Mesenchymal stem cell (in vitro differentiated cells and primary cell): ENCODE measurements around the gene TMEM9B.

Experiments
- DNase-seq: peaks from one replicate; pipeline ENCODE4 v3.0.0-alpha.2; 2013
- H2AFZ ChIP-seq: one replicate; pipeline ENCODE4 v1.6.1; 2013; ENCODE audit warnings: low read depth, mild to moderate bottlenecking, control low read depth, inconsistent platforms, low read length, moderate library complexity
- H2AK5ac ChIP-seq: 2 replicates; pipeline ENCODE4 v1.6.1; 2013; ENCODE audit warnings: low read length, moderate library complexity, mild to moderate bottlenecking, inconsistent platforms; ENCODE audit not compliant: severe bottlenecking
- H2BK120ac ChIP-seq: one replicate; pipeline ENCODE4 v1.6.1; 2013; ENCODE audit warnings: low read depth, mild to moderate bottlenecking, inconsistent platforms, low read length, moderate library complexity
- H2BK12ac ChIP-seq, 2 experiments: one replicate each; pipeline ENCODE4 v1.6.1; 2013; ENCODE audit warnings: inconsistent platforms in 2 of 2, low read length in 2 of 2, mild to moderate bottlenecking in 2 of 2, moderate library complexity in 2 of 2, control low read depth in 1 of 2
- H2BK15ac ChIP-seq: one replicate; pipeline ENCODE4 v1.6.1; 2013; ENCODE audit warnings: mild to moderate bottlenecking, low read depth, inconsistent platforms; ENCODE audit not compliant: poor library complexity, severe bottlenecking
- H2BK5ac ChIP-seq: 2 replicates; pipeline ENCODE4 v1.6.1; 2013; ENCODE audit warnings: low read depth, mild to moderate bottlenecking, low read length, control low read depth, inconsistent platforms; ENCODE audit not compliant: poor library complexity, severe bottlenecking
- H3K14ac ChIP-seq, 2 experiments: one replicate each; pipeline ENCODE4 v1.6.1; 2013; ENCODE audit warnings: inconsistent platforms in 2 of 2, low read length in 2 of 2, control low read depth in 1 of 2, mild to moderate bottlenecking in 1 of 2, moderate library complexity in 1 of 2
- H3K18ac ChIP-seq, 2 experiments: one replicate each; pipeline ENCODE4 v1.6.1; 2013; ENCODE audit warnings: inconsistent platforms in 2 of 2, low read length in 2 of 2, control low read depth in 1 of 2, low read depth in 1 of 2, mild to moderate bottlenecking in 1 of 2
- H3K23ac ChIP-seq, 2 experiments: one replicate each; pipeline ENCODE4 v1.6.1; 2013; ENCODE audit warnings: inconsistent platforms in 2 of 2, low read length in 2 of 2, mild to moderate bottlenecking in 2 of 2, moderate library complexity in 2 of 2, control low read depth in 1 of 2
- H3K27ac ChIP-seq: 2 replicates; pipeline ENCODE4 v1.5.1; 2013; ENCODE audit warnings: mild to moderate bottlenecking, moderate library complexity, low read length, control low read depth, inconsistent platforms; ENCODE audit not compliant: poor library complexity, severe bottlenecking
- H3K27me3 ChIP-seq, 2 experiments: 2 replicates each; pipeline versions ENCODE4 v1.6.1 to v1.7.0; 2013; ENCODE audit warnings: low read length in 2 of 2, mild to moderate bottlenecking in 2 of 2, moderate library complexity in 2 of 2, control low read depth in 1 of 2, inconsistent platforms in 1 of 2; ENCODE audit not compliant: control insufficient read depth in 1 of 2, insufficient read depth in 1 of 2
- H3K36me3 ChIP-seq, 2 experiments: 2 replicates each; pipeline versions ENCODE4 v1.6.1 to v1.7.0; 2013; ENCODE audit warnings: low read length in 2 of 2, control low read depth in 1 of 2, inconsistent platforms in 1 of 2, low read depth in 1 of 2, mild to moderate bottlenecking in 1 of 2; ENCODE audit not compliant: insufficient read depth in 2 of 2, control insufficient read depth in 1 of 2
- H3K4ac ChIP-seq, 2 experiments: one replicate each; pipeline ENCODE4 v1.6.1; 2013; ENCODE audit warnings: inconsistent platforms in 2 of 2, low read length in 2 of 2, mild to moderate bottlenecking in 2 of 2, moderate library complexity in 2 of 2, control low read depth in 1 of 2, low read depth in 1 of 2
- H3K4me1 ChIP-seq: 2 replicates; pipeline ENCODE4 v1.6.1; 2013; ENCODE audit warnings: low read depth, low read length, control low read depth; ENCODE audit not compliant: control insufficient read depth, insufficient read depth
- H3K4me2 ChIP-seq: 2 replicates; pipeline ENCODE4 v1.6.1; 2013; ENCODE audit warnings: low read length, mild to moderate bottlenecking, inconsistent platforms; ENCODE audit not compliant: poor library complexity, severe bottlenecking
- H3K4me3 ChIP-seq, 2 experiments: 2 replicates each; pipeline versions ENCODE4 v1.5.1 to v1.7.0; 2013; ENCODE audit warnings: low read length in 2 of 2, mild to moderate bottlenecking in 2 of 2, control low read depth in 1 of 2, low read depth in 1 of 2; ENCODE audit not compliant: insufficient read depth in 1 of 2
- H3K79me1 ChIP-seq: replicated peaks from 2 replicates; pipeline ENCODE4 v1.6.1; 2013; ENCODE audit warnings: mild to moderate bottlenecking, control low read depth, low read length, inconsistent platforms; ENCODE audit not compliant: poor library complexity, severe bottlenecking
- H3K9ac ChIP-seq: 2 replicates; pipeline ENCODE4 v1.7.0; 2013; ENCODE audit warnings: mild to moderate bottlenecking, low read length, moderate library complexity
- H3K9me3 ChIP-seq: 2 replicates; pipeline ENCODE4 v1.7.0; 2013; ENCODE audit warnings: mild to moderate bottlenecking, low read length; ENCODE audit not compliant: control insufficient read depth
- H4K8ac ChIP-seq: one replicate; pipeline ENCODE4 v1.6.1; 2013; ENCODE audit warnings: inconsistent platforms, mild to moderate bottlenecking, low read length, moderate library complexity
- H4K91ac ChIP-seq: one replicate; pipeline ENCODE4 v1.6.1; 2013; ENCODE audit warnings: mild to moderate bottlenecking, low read length, inconsistent platforms
- WGBS: methylation state at CpG from one replicate; pipeline ENCODE4 v1.1.7; 2013; ENCODE audit warnings: mixed read lengths; 5-methylcytosine and 5-hydroxymethylcytosine counted together

Gene TMEM9B

DNA sequence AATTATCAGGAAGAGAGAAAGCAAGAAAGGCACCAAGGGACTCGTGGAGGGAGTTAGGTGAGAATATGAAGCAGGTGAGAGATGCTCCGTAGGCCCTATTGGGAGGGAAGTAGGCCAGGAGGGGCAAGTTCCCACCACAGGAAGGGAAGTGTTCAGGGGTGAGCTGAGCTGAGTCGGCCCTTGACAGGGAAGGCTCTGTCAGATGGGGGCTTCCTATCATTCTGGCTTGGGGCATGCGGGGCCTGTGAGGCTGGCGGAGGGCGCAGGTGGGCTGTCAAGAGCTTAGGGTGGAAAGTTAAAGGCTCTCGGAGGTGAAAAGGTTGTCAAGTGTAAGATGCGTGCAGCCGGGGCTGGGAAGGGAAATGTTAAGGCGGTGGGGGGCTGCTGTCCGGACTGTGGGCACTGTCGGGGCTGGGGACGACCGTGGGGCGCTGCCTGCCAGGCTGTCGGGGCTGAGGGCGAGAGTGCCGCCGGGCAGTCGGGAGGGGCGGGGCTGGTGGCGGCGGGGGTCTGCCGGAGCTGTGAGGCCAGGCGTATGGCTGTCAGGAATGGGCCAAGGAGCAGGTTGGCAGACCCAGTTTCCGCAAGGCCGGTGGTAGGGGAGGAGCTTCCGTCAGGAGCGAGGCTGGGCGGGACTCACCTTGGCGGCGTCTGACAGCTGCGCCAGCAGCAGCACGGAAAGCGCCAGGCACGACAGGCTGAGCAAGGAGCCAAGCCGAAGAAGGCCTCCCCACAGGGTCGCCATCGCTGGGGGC, 496 bp downstream of the TMEM9B start:
- H3K79me1 ChIP-seq = peaks cover 15% of the 10 kb centered on the region
- DNase-seq = no peak
- H4K8ac ChIP-seq = peak overlapping the region; percentile 99
- peak overlapping the region; percentile 26 for H2BK5ac ChIP-seq
- H3K4ac ChIP-seq = peak overlapping the region; percentile 71 to 78
- peaks cover 0 to 2% of the 10 kb centered on the region in 2 experiments for H3K36me3 ChIP-seq
- H3K14ac ChIP-seq = peak overlapping the region in 1 of 2 experiments; percentile 13
- H3K9me3 ChIP-seq = no peaks in the 10 kb centered on the region
- WGBS = 5% methylated on average over 32 of the region's 39 CpGs
- H3K4me2 ChIP-seq = peak overlapping the region; percentile 95
- H3K4me3 ChIP-seq = peak overlapping the region; percentile 92 to 98
- H2BK15ac ChIP-seq = peak overlapping the region; percentile 94
- peak overlapping the region in 1 of 2 experiments; percentile 33 for H2BK12ac ChIP-seq
- H3K4me1 ChIP-seq = peaks cover 6% of the 10 kb centered on the region
- H2AFZ ChIP-seq = peak overlapping the region; percentile 85
- H3K27me3 ChIP-seq = no peaks in the 10 kb centered on the region
- peak overlapping the region; percentile 52 for H3K27ac ChIP-seq
- H3K9ac ChIP-seq = peak overlapping the region; percentile 98
- H4K91ac ChIP-seq = peak overlapping the region; percentile 87
- H3K18ac ChIP-seq = peak overlapping the region; percentile 71 to 96
- H3K23ac ChIP-seq = no peak overlapping the region
- H2BK120ac ChIP-seq = peak overlapping the region; percentile 30
- H2AK5ac ChIP-seq = no peak overlapping the region

DNA sequence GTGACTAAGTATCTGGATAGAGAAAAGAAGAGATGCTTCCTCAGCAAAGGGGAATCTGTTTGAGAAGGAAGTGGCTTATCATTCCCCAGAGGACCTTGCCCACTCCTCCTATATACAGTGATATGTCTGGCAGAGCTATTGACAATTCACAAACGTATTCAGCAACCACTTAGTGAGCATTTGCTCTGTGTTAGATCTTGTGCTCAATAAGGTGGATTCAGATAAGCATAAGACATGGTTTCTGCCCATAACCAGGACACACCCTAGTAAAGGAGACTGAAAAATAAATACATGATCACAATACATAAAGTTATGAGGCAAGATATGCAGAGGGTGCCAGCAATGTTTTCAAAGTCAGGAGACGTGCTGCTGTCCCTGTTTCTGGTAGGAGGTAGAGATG, 1.4 kb downstream of the TMEM9B start:
- Histone ChIP-seq H3K79me1 (peaks cover 17% of the 10 kb centered on the region), H3K27me3 (no peaks in the 10 kb centered on the region), H2AK5ac (no peak overlapping the region), H2BK120ac (no peak overlapping the region), H3K36me3 (peaks cover 0 to 2% of the 10 kb centered on the region in 2 experiments), H2BK12ac (no peak overlapping the region), H3K4me2 (no peak overlapping the region), H2BK15ac (no peak overlapping the region), H3K18ac (no peak overlapping the region), H3K4me1 (peaks cover 6% of the 10 kb centered on the region), H3K23ac (no peak overlapping the region), H3K9ac (peak overlapping the region; percentile 98), H3K4ac (no peak overlapping the region), H2BK5ac (no peak overlapping the region), H4K8ac (no peak overlapping the region), H4K91ac (no peak overlapping the region), H2AFZ (no peak overlapping the region), H3K9me3 (no peaks in the 10 kb centered on the region), H3K4me3 (peak overlapping the region in 1 of 2 experiments; percentile 98), H3K27ac (no peak overlapping the region), H3K14ac (no peak overlapping the region)
- WGBS = 100% methylated on average over 1 of the region's 2 CpGs
- DNase-seq = no peak

DNA sequence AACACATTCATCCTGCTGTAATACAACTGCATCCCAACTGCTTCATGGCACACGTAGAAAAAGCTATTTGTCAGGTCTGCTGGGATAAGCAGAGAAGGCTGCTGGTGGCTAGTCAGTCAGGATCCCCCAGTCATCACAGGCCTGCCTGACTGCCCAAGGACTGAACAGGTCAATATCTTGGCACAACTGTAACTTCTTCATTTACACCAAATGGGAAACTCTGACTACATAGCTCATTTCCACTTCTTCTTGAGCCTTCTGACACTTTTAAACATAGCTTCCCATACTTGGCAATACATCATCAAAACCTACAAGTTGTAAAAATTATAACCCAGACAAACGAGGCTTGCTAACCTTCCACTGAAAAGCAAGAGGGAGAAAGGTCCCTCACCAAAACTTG, 2.8 kb downstream of the TMEM9B start:
- DNase-seq = no peak
- WGBS = 78% methylated on average over 2 of the region's 2 CpGs
- Histone ChIP-seq H3K4me1 (peaks cover 6% of the 10 kb centered on the region), H2BK15ac (no peak overlapping the region), H2AFZ (no peak overlapping the region), H3K9me3 (no peaks in the 10 kb centered on the region), H2BK12ac (no peak overlapping the region), H3K4me3 (no peak overlapping the region), H3K27ac (no peak overlapping the region), H4K8ac (no peak overlapping the region), H3K79me1 (peaks cover 17% of the 10 kb centered on the region), H3K27me3 (no peaks in the 10 kb centered on the region), H3K14ac (no peak overlapping the region), H3K9ac (peak overlapping the region; percentile 98), H3K4ac (no peak overlapping the region), H2BK120ac (no peak overlapping the region), H3K4me2 (no peak overlapping the region), H2BK5ac (no peak overlapping the region), H3K23ac (no peak overlapping the region), H3K36me3 (peaks cover 0 to 4% of the 10 kb centered on the region in 2 experiments), H2AK5ac (no peak overlapping the region), H4K91ac (no peak overlapping the region), H3K18ac (no peak overlapping the region)

DNA sequence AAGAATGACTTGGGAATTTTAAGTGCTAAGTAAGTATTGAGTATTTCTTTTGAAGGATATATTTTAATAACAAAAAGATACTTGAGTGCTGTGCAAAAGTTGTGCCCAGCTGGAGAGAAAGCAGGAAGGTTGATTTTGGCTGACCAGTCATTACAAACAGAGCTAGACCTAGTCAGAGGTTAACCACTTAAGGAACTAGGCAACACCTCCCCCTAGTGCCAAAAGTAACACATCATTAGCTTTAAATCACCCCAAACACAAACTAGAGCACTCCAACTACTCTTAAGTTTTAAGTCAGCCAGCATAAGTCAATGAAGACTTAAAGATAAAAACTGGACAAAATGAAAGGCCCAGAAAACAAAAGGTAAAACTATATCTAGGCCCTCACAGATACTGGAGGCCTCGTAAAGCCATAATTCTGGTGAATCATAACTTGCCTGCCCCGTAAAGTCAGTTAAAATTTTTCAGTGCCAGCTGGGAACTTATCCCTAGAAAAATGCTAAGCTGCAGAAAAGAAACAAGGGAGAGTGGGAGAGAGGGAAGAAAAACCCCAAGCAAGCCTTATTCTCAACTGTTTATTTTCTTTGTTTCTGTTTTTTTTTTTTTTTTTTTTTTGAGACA, 4.6 kb downstream of the TMEM9B start:
- Histone ChIP-seq H2BK120ac (no peak overlapping the region), H3K27me3 (no peaks in the 10 kb centered on the region), H3K4me3 (peak overlapping the region in 1 of 2 experiments; percentile 39), H3K9me3 (no peaks in the 10 kb centered on the region), H3K23ac (no peak overlapping the region), H2BK12ac (no peak overlapping the region), H2BK5ac (no peak overlapping the region), H3K14ac (no peak overlapping the region), H3K4me2 (no peak overlapping the region), H4K8ac (no peak overlapping the region), H2AK5ac (no peak overlapping the region), H2BK15ac (no peak overlapping the region), H3K4me1 (peaks cover 5% of the 10 kb centered on the region), H3K79me1 (peaks cover 18% of the 10 kb centered on the region), H3K9ac (peak overlapping the region; percentile 78), H3K18ac (no peak overlapping the region), H3K4ac (no peak overlapping the region), H4K91ac (no peak overlapping the region), H3K36me3 (peaks cover 4 to 15% of the 10 kb centered on the region in 2 experiments), H2AFZ (no peak overlapping the region), H3K27ac (peak overlapping the region; percentile 12)
- 33% methylated on average over 2 of the region's 2 CpGs for WGBS
- peak; percentile 85 for DNase-seq
